DOHH2 (cell line): Measurements from ENCODE around the gene ZBTB7C.

Experiments
- H3F3A ChIP-seq: fragments of 200-600 bp; sonication (generic), shearing (Covaris generic); 2 replicates; pipeline ENCODE4 v1.6.0; 2016; ENCODE audit warnings: antibody characterized with exemption, mild to moderate bottlenecking; ENCODE audit not compliant: control insufficient read depth, insufficient read depth
- H3K27ac ChIP-seq: fragments of 200-600 bp; sonication (generic); 2 replicates; pipeline ENCODE4 v1.5.1; 2014; ENCODE audit warnings: low read depth, mild to moderate bottlenecking, low read length, moderate library complexity
- H3K27me3 ChIP-seq: fragments of 200-600 bp; sonication (generic); 2 replicates; pipeline ENCODE4 v1.6.1; 2014; ENCODE audit warnings: mild to moderate bottlenecking, low read length, mixed read lengths; ENCODE audit not compliant: control insufficient read depth
- H3K36me3 ChIP-seq: fragments of 200-600 bp; sonication (generic); 2 replicates; pipeline ENCODE4 v1.6.1; 2014; ENCODE audit warnings: mild to moderate bottlenecking, low read length, moderate library complexity, mixed read lengths; ENCODE audit not compliant: control insufficient read depth
- H3K4me1 ChIP-seq: fragments of 200-600 bp; sonication (generic); 2 replicates; pipeline ENCODE4 v1.6.1; 2014; ENCODE audit warnings: mild to moderate bottlenecking, low read length, mixed read lengths; ENCODE audit not compliant: control insufficient read depth
- H3K4me2 ChIP-seq: fragments of 200-600 bp; sonication (generic); 2 replicates; pipeline ENCODE4 v1.6.0; 2014; ENCODE audit warnings: mild to moderate bottlenecking, low read length, moderate library complexity
- H3K4me3 ChIP-seq: fragments of 200-600 bp; sonication (generic); 2 replicates; pipeline ENCODE4 v1.5.1; 2014; ENCODE audit warnings: mild to moderate bottlenecking, low read length, mixed read lengths
- H3K79me2 ChIP-seq: fragments of 200-600 bp; sonication (generic); 2 replicates; pipeline ENCODE4 v1.6.1; 2014; ENCODE audit warnings: mild to moderate bottlenecking, low read length, mixed read lengths; ENCODE audit not compliant: control insufficient read depth
- H3K9me2 ChIP-seq: fragments of 200-600 bp; sonication (generic); replicated peaks from 2 replicates; pipeline ENCODE4 v1.6.1; 2014; ENCODE audit warnings: mild to moderate bottlenecking, low read length, mixed read lengths; ENCODE audit not compliant: control insufficient read depth
- H3K9me3 ChIP-seq: fragments of 200-600 bp; sonication (generic); 2 replicates; pipeline ENCODE4 v1.6.1; 2014; ENCODE audit warnings: antibody characterized with exemption, low read length, mixed read lengths; ENCODE audit not compliant: control insufficient read depth, insufficient read depth
- H4K20me1 ChIP-seq: fragments of 200-600 bp; sonication (generic); 2 replicates; pipeline ENCODE4 v1.6.0; 2014; ENCODE audit warnings: low read depth, mild to moderate bottlenecking, antibody characterized with exemption, low read length, moderate library complexity; ENCODE audit not compliant: control insufficient read depth, insufficient read depth
- EZH2phosphoT487 ChIP-seq: fragments of 200-600 bp; sonication (generic); IDR thresholded peaks from 2 replicates; pipeline ENCODE4 v1.6.1; 2017; ENCODE audit warnings: borderline replicate concordance, mild to moderate bottlenecking, antibody characterized with exemption, low read length, moderate library complexity, mixed read lengths
- TF ChIP-seq, protein P1 (sequence below): fragments of 200-600 bp; sonication (generic); IDR thresholded peaks from one replicate; pipeline ENCODE4 v1.5.1; 2014; ENCODE audit warnings: antibody characterized with exemption, mild to moderate bottlenecking, low read depth, low read length; ENCODE audit not compliant: poor library complexity, severe bottlenecking

ZBTB7C gene

DNA sequence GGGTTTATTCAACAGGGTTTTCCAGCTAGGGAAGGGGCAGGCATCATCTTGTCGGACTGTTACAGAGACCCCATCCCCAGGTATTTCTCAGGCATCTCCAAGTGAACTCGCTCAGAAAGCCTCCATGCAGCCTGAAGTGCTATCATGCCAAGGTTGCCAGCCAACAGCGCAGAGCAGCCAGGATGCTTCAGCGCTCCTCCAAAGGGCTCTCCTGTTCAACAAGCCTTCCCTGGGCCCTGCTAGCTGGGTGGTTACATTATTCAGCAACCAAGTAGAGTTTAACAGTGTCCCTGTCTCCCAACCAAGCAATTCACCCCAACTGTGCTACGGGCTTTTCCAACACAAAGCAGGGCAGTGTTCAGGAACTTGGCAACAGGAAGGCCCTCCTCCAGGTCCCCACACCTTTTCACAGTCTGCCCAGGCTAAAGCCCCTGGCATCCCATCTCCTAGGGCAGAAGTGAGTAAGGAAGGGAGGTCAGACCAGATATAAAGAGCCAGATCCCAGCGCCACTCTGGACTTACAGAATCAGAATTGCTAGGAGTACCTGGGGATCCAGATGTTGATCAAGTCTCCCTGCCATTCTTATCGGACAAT, 52.9 kb downstream of the ZBTB7C start:
- no peak overlapping the region for H3K4me3 ChIP-seq
- no peaks in the 10 kb centered on the region for H3K36me3 ChIP-seq
- H3K79me2 ChIP-seq: no peaks in the 10 kb centered on the region
- no peaks in the 10 kb centered on the region for H3F3A ChIP-seq
- H3K27me3 ChIP-seq: no peaks in the 10 kb centered on the region
- no peaks in the 10 kb centered on the region for H3K9me2 ChIP-seq
- no peaks in the 10 kb centered on the region for H4K20me1 ChIP-seq
- H3K4me1 ChIP-seq: no peaks in the 10 kb centered on the region
- no peak overlapping the region for H3K27ac ChIP-seq
- TF ChIP-seq, protein P1, sequence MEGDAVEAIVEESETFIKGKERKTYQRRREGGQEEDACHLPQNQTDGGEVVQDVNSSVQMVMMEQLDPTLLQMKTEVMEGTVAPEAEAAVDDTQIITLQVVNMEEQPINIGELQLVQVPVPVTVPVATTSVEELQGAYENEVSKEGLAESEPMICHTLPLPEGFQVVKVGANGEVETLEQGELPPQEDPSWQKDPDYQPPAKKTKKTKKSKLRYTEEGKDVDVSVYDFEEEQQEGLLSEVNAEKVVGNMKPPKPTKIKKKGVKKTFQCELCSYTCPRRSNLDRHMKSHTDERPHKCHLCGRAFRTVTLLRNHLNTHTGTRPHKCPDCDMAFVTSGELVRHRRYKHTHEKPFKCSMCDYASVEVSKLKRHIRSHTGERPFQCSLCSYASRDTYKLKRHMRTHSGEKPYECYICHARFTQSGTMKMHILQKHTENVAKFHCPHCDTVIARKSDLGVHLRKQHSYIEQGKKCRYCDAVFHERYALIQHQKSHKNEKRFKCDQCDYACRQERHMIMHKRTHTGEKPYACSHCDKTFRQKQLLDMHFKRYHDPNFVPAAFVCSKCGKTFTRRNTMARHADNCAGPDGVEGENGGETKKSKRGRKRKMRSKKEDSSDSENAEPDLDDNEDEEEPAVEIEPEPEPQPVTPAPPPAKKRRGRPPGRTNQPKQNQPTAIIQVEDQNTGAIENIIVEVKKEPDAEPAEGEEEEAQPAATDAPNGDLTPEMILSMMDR: no peak
- TF ChIP-seq EZH2phosphoT487: no peak
- no peak overlapping the region for H3K4me2 ChIP-seq
- no peaks in the 10 kb centered on the region for H3K9me3 ChIP-seq

DNA sequence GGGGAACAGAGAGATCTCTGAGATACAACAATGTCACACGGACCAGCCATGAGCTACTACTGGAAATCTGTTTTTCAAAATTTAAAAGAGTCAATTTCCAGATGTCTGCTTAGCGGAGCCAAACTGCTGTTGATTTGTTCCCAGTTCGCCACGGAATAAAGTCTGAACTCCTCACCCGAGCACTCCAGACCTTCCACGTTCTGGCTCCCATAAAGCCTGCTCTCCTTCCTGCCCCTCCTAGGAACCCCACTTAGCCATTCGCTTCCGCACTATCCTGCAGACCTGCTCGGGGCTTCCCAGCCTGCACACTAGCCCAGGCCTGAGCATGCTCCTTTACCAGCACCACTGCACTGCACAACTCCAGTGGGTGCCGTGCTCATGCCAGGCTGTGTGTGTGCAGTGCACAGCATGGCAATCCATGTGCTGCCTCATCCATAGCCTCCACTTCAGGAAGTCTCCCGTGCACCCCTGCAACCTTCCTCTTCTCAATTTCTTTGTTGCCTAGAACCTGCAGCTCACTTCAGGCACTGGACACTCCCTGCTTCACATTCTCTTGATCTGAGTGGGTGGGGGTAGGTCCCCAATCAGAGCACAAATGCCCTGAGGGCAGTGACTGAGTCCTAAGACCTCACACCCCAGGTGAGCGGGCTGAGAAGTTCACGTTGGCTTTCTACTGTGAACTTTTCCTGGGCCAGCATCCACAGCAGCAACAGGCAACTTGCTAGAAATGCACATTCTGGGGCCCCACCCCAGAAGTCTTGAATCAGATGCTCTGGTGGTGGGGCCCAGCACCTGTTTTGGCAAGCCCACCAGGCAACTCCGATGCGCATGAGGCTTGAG, 53.7 kb downstream of the ZBTB7C start:
- Histone ChIP-seq H3K9me2 (no peaks in the 10 kb centered on the region), H3K4me3 (no peak overlapping the region), H4K20me1 (no peaks in the 10 kb centered on the region), H3K27me3 (no peaks in the 10 kb centered on the region), H3F3A (no peaks in the 10 kb centered on the region), H3K79me2 (no peaks in the 10 kb centered on the region), H3K36me3 (no peaks in the 10 kb centered on the region), H3K4me1 (no peaks in the 10 kb centered on the region), H3K9me3 (no peaks in the 10 kb centered on the region), H3K27ac (no peak overlapping the region), H3K4me2 (no peak overlapping the region)
- no peak for TF ChIP-seq EZH2phosphoT487
- TF ChIP-seq, protein P1: no peak

DNA sequence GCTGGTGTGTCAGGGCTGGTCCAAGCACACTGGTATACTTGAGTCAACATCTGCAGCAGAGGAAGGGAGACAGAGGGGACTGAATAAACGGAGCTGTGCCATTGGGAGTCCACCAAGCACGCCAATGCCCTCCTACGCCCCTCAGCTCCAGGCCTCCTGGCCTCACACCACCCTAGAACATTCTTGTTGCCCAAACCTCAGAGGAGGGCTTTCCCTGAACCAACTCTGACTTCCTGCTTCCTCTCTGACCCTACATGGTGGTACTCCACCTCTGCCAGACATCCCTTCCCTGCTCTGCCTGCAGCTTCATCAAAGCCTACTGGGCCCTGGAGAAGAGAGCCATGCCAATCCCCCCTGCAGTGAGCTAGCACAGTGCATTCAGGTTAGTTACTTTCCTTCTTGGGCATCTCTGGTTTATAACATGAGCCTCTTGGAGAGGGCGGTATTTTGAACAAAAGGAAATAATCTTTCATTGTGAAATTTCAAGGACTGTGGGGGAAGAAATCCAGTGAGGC, 54.4 kb downstream of the ZBTB7C start:
- H3K4me3 ChIP-seq: no peak overlapping the region
- H3K27ac ChIP-seq: no peak overlapping the region
- TF ChIP-seq, protein P1: no peak
- TF ChIP-seq EZH2phosphoT487: no peak
- H3K79me2 ChIP-seq: no peaks in the 10 kb centered on the region
- no peaks in the 10 kb centered on the region for H3K36me3 ChIP-seq
- no peak overlapping the region for H3K4me2 ChIP-seq
- no peaks in the 10 kb centered on the region for H3K9me3 ChIP-seq
- no peaks in the 10 kb centered on the region for H3K27me3 ChIP-seq
- H3F3A ChIP-seq: no peaks in the 10 kb centered on the region
- H4K20me1 ChIP-seq: no peaks in the 10 kb centered on the region
- H3K4me1 ChIP-seq: no peaks in the 10 kb centered on the region
- no peaks in the 10 kb centered on the region for H3K9me2 ChIP-seq
